ENCODE results near the gene MCC.

MCC gene

GRCh38 chr5:113050721-113051382 is 437.4 kb downstream of the MCC start:
- Histone ChIP-seq H3K4me3 (ENCODE audit: low read depth in 1 of 2, low read length in 2 of 2) (no peak overlapping the region), H3K9me3 (ENCODE audit: low read length) (no peaks in the 10 kb centered on the region), H3K27me3 (ENCODE audit: control insufficient read depth in 1 of 2, insufficient read depth in 2 of 2, low read length in 2 of 2) (no peaks in the 10 kb centered on the region), H3K36me3 (ENCODE audit: insufficient read depth, low read length) (peaks cover 7% of the 10 kb centered on the region), H3K9ac (ENCODE audit: low read length) (no peak overlapping the region), H3K4me1 (ENCODE audit: insufficient read depth, low read length) (peaks cover 4% of the 10 kb centered on the region), H3K27ac (ENCODE audit: low read depth, low read length) (no peak overlapping the region)

- Histone ChIP-seq H3K9ac (ENCODE audit: low read length) (no peak overlapping the region), H3K9me3 (ENCODE audit: low read length) (no peaks in the 10 kb centered on the region), H3K4me1 (ENCODE audit: insufficient read depth, low read length) (peaks cover 4% of the 10 kb centered on the region), H3K27ac (ENCODE audit: low read depth, low read length) (no peak overlapping the region), H3K36me3 (ENCODE audit: insufficient read depth, low read length) (peaks cover 7% of the 10 kb centered on the region), H3K4me3 (ENCODE audit: low read depth in 1 of 2, low read length in 2 of 2) (no peak overlapping the region), H3K27me3 (ENCODE audit: control insufficient read depth in 1 of 2, insufficient read depth in 2 of 2, low read length in 2 of 2) (no peaks in the 10 kb centered on the region)
Observed at GRCh38 chr5:113048931-113049330, 439.3 kb downstream of the MCC start.

GRCh38 chr5:113047733-113048652 is 440.3 kb downstream of the MCC start:
- Histone ChIP-seq H3K9me3 (ENCODE audit: low read length) (no peaks in the 10 kb centered on the region), H3K36me3 (ENCODE audit: insufficient read depth, low read length) (peaks cover 7% of the 10 kb centered on the region), H3K27me3 (ENCODE audit: control insufficient read depth in 1 of 2, insufficient read depth in 2 of 2, low read length in 2 of 2) (no peaks in the 10 kb centered on the region), H3K27ac (ENCODE audit: low read depth, low read length) (no peak overlapping the region), H3K9ac (ENCODE audit: low read length) (no peak overlapping the region), H3K4me3 (ENCODE audit: low read depth in 1 of 2, low read length in 2 of 2) (no peak overlapping the region), H3K4me1 (ENCODE audit: insufficient read depth, low read length) (peaks cover 4% of the 10 kb centered on the region)

DNA sequence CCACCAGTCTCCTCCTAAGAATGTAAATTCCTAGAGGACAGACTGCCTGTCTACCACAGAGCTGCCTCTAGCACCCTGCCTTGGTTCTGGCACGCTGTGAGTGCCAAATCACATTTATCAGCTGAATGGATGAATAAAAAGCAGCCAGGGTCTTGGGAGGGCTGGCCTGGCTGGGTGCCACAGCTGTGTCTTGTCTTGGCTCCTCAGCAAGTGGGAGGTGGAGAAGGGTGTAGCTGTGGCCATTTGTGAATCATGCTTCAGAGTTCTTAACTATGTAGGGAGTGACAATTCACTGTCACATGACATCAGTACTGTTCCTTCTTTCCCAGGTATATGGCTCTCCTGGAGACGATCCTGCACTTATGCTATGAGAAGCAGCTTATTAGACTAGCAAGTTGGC is 441.0 kb downstream of the MCC start:
- no peak overlapping the region for H3K4me3 ChIP-seq (ENCODE audit: low read depth in 1 of 2, low read length in 2 of 2)
- no peaks in the 10 kb centered on the region for H3K27me3 ChIP-seq (ENCODE audit: control insufficient read depth in 1 of 2, insufficient read depth in 2 of 2, low read length in 2 of 2)

GRCh38 chr5:113044776-113045465 is 443.3 kb downstream of the MCC start:
- Histone ChIP-seq H3K9me3 (ENCODE audit: low read length) (no peaks in the 10 kb centered on the region), H3K27me3 (ENCODE audit: control insufficient read depth in 1 of 2, insufficient read depth in 2 of 2, low read length in 2 of 2) (no peaks in the 10 kb centered on the region), H3K27ac (ENCODE audit: low read depth, low read length) (no peak overlapping the region), H3K4me1 (ENCODE audit: insufficient read depth, low read length) (no peaks in the 10 kb centered on the region), H3K4me3 (ENCODE audit: low read depth in 1 of 2, low read length in 2 of 2) (no peak overlapping the region), H3K36me3 (ENCODE audit: insufficient read depth, low read length) (peaks cover 7% of the 10 kb centered on the region), H3K9ac (ENCODE audit: low read length) (no peak overlapping the region)

More for the DNA sequence above, 441.0 kb downstream of the MCC start:
- peaks cover 2% of the 10 kb centered on the region for H3K4me1 ChIP-seq (ENCODE audit: insufficient read depth, low read length)
- peaks cover 7% of the 10 kb centered on the region for H3K36me3 ChIP-seq (ENCODE audit: insufficient read depth, low read length)
- H3K9me3 ChIP-seq (ENCODE audit: low read length) = no peaks in the 10 kb centered on the region
- no peak overlapping the region for H3K9ac ChIP-seq (ENCODE audit: low read length)
- H3K27ac ChIP-seq (ENCODE audit: low read depth, low read length) = no peak overlapping the region

DNA sequence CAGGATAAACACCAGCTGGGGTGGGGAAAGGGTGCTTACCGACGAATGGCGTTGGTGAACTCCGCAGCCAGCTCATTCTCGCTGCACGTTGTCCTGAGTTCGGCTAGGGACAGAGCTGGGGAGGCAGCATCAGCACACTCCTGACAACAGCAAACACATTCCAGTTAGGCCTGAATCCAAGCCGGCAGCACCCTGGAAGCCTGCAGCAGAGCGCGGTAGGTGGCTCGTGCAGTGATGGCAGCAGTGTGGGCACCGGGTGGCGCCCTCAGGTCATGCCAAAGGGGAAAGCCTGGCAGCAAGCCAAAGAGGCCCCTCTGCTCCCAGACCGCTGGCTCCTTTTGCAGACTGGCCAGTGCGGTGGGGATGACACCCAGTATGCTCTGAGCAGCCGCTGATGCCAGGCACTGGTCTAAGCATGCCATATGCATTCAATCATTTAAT is 444.7 kb downstream of the MCC start:
- Histone ChIP-seq H3K4me3 (ENCODE audit: low read depth in 1 of 2, low read length in 2 of 2) (no peak overlapping the region), H3K36me3 (ENCODE audit: insufficient read depth, low read length) (no peaks in the 10 kb centered on the region), H3K9ac (ENCODE audit: low read length) (no peak overlapping the region), H3K4me1 (ENCODE audit: insufficient read depth, low read length) (no peaks in the 10 kb centered on the region), H3K9me3 (ENCODE audit: low read length) (no peaks in the 10 kb centered on the region), H3K27me3 (ENCODE audit: control insufficient read depth in 1 of 2, insufficient read depth in 2 of 2, low read length in 2 of 2) (no peaks in the 10 kb centered on the region), H3K27ac (ENCODE audit: low read depth, low read length) (no peak overlapping the region)

DNA sequence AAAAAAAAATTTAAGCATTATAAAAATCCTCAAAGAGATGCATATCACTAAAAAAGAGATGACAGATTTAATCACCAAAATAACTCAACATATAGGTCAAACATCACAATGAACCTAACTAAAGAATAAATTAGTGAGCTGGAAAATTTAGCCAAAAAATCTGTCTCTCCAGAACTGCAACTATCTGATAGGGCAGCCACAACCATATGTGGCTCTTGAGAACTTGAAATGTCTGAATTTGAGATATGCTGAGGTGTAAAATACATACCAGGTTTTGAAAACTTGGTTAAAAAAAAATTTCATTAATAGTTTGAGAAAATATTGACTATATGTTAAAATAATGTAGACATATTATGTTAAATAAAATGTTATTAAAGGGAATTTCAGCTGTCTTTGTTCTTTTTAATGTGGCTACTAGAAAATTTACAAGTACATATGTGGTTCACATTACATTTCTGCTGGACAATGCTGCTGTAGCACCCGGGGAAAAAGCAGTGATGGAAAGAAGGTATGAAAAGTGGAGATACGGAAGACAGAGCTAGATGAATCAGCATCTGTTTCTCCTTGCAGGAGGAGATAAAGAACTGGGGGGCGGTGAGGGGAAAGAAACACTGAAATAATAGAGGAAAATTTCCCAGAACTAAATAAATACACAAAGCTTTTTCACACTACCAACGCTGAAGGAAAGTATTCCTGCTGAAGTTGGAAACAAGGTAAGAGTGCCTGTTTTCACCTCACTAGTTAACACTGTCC is 445.6 kb downstream of the MCC start:
- no peaks in the 10 kb centered on the region for H3K4me1 ChIP-seq (ENCODE audit: insufficient read depth, low read length)
- no peak overlapping the region for H3K9ac ChIP-seq (ENCODE audit: low read length)
- no peak overlapping the region for H3K27ac ChIP-seq (ENCODE audit: low read depth, low read length)
- H3K4me3 ChIP-seq (ENCODE audit: low read depth in 1 of 2, low read length in 2 of 2) = no peak overlapping the region
- H3K9me3 ChIP-seq (ENCODE audit: low read length) = no peaks in the 10 kb centered on the region
- no peaks in the 10 kb centered on the region for H3K36me3 ChIP-seq (ENCODE audit: insufficient read depth, low read length)
- no peaks in the 10 kb centered on the region for H3K27me3 ChIP-seq (ENCODE audit: control insufficient read depth in 1 of 2, insufficient read depth in 2 of 2, low read length in 2 of 2)

DNA sequence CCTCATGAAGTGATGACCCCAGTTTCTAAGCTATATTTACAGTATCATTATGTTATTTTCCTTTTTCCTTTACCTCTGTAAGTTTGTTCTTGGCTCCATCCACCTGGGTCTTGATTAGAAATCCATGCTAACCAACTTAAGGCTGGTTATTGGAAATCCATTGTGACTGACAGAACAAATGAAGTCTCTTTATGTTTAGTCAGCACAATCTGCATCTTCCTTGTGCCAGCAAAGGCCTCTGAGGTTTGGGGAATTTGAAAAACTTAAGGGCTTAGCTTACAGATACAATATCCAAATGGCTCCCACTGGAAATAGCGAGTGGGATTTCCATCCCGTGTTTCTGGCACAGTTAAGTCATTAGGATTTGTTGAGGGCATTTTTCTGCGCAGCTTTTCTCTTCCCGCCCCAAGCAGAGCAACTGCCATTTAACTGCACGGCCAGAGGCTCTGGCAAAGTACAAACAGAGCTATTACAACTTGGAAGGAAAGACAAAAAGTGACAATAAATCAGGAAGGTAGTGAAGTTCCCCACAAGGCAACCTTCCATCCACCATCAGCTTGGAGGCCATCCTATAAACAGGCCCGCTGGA is 447.5 kb downstream of the MCC start:
- Histone ChIP-seq H3K9ac (ENCODE audit: low read length) (no peak overlapping the region), H3K27me3 (ENCODE audit: control insufficient read depth in 1 of 2, insufficient read depth in 2 of 2, low read length in 2 of 2) (no peaks in the 10 kb centered on the region), H3K27ac (ENCODE audit: low read depth, low read length) (no peak overlapping the region), H3K9me3 (ENCODE audit: low read length) (no peaks in the 10 kb centered on the region), H3K36me3 (ENCODE audit: insufficient read depth, low read length) (no peaks in the 10 kb centered on the region), H3K4me1 (ENCODE audit: insufficient read depth, low read length) (no peaks in the 10 kb centered on the region), H3K4me3 (ENCODE audit: low read depth in 1 of 2, low read length in 2 of 2) (no peak overlapping the region)

GRCh38 chr5:113039934-113040285 is 448.3 kb downstream of the MCC start:
- H3K9me3 ChIP-seq (ENCODE audit: low read length) = no peaks in the 10 kb centered on the region
- H3K36me3 ChIP-seq (ENCODE audit: insufficient read depth, low read length) = no peaks in the 10 kb centered on the region
- H3K4me3 ChIP-seq (ENCODE audit: low read depth in 1 of 2, low read length in 2 of 2) = no peak overlapping the region
- H3K9ac ChIP-seq (ENCODE audit: low read length) = no peak overlapping the region
- H3K27me3 ChIP-seq (ENCODE audit: control insufficient read depth in 1 of 2, insufficient read depth in 2 of 2, low read length in 2 of 2) = no peaks in the 10 kb centered on the region
- no peak overlapping the region for H3K27ac ChIP-seq (ENCODE audit: low read depth, low read length)
- H3K4me1 ChIP-seq (ENCODE audit: insufficient read depth, low read length) = no peaks in the 10 kb centered on the region

- H3K9me3 ChIP-seq (ENCODE audit: low read length) = no peaks in the 10 kb centered on the region
- no peaks in the 10 kb centered on the region for H3K36me3 ChIP-seq (ENCODE audit: insufficient read depth, low read length)
- no peaks in the 10 kb centered on the region for H3K4me1 ChIP-seq (ENCODE audit: insufficient read depth, low read length)
- no peak overlapping the region for H3K4me3 ChIP-seq (ENCODE audit: low read depth in 1 of 2, low read length in 2 of 2)
- no peaks in the 10 kb centered on the region for H3K27me3 ChIP-seq (ENCODE audit: control insufficient read depth in 1 of 2, insufficient read depth in 2 of 2, low read length in 2 of 2)
- H3K9ac ChIP-seq (ENCODE audit: low read length) = no peak overlapping the region
- no peak overlapping the region for H3K27ac ChIP-seq (ENCODE audit: low read depth, low read length)
Observed at GRCh38 chr5:113039229-113039933, 448.9 kb downstream of the MCC start.

All from muscle layer of colon (tissue), 2 donors.